GM12873 (cell line): ENCODE measurements around the gene NFIA.

Experiments
- CTCF ChIP-seq: IDR thresholded peaks from 2 replicates; pipeline ENCODE4 v1.5.1; 2012; ENCODE audit warnings: low read depth, mild to moderate bottlenecking, moderate library complexity, low read length, control low read depth; ENCODE audit not compliant: insufficient read depth; ENCODE audit errors: missing control alignments

The NFIA gene

GRCh38 chr1:61387829-61388228 is 305.5 kb downstream of the NFIA start:
- no peak for TF ChIP-seq CTCF

- TF ChIP-seq CTCF = no peak
Observed at GRCh38 chr1:61388566-61388965, 306.2 kb downstream of the NFIA start.

- no peak for TF ChIP-seq CTCF
Observed at GRCh38 chr1:61389194-61389925, 307.0 kb downstream of the NFIA start.

- no peak for TF ChIP-seq CTCF
Observed at GRCh38 chr1:61389926-61390845, 307.8 kb downstream of the NFIA start.

GRCh38 chr1:61391730-61392129 is 309.4 kb downstream of the NFIA start:
- no peak for TF ChIP-seq CTCF

- TF ChIP-seq CTCF = no peak
Observed at GRCh38 chr1:61392409-61393242, 310.3 kb downstream of the NFIA start.
